Eye (tissue), 1 donor: ENCODE measurements around the gene HMSD.

ENCODE experiments used
- DNase-seq: peaks from one replicate; pipeline ENCODE4 v3.0.0-alpha.2; 2015

HMSD gene

DNA sequence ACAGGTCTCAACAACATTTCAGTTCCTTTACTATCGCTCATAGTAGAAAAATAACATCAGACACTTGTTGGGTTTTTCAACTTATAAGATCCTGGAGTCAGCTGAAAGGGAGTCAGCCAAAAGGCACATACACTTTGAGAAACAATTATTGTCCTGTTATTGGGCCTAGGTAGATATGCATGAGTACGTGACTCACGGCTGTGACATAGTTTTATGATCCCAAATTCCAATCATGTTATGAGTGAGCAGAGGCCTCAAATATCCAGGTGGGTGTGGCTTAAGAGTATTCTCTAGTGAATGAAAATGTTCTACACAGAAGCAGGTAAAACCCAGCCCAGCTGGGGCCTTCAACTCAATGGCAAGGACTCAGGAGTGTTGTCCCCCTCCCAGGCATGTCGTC lies 47.9 kb downstream of the HMSD start:
- no peak for DNase-seq

DNA sequence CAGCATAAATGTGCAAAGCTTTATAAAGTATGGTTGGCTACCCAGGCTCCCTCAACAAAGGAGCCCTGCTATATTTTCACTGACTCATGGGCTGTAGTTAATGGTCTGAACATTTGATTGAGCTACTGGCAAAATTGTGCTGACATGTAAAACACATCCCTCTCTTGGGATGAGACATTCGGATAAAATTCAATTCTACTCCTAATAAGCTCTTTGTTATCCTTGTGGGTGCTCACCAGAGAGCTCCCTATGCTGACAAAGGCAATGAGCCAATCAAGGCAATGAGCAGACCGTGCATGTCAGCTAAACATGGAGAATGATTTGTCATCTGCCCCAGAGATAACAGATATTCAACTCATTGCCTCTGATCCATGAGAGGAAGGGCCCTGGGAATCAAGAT lies 48.5 kb downstream of the HMSD start:
- peak; percentile 23 for DNase-seq

GRCh38 chr18:63999871-64000270 lies 50.8 kb downstream of the HMSD start:
- no peak for DNase-seq

DNA sequence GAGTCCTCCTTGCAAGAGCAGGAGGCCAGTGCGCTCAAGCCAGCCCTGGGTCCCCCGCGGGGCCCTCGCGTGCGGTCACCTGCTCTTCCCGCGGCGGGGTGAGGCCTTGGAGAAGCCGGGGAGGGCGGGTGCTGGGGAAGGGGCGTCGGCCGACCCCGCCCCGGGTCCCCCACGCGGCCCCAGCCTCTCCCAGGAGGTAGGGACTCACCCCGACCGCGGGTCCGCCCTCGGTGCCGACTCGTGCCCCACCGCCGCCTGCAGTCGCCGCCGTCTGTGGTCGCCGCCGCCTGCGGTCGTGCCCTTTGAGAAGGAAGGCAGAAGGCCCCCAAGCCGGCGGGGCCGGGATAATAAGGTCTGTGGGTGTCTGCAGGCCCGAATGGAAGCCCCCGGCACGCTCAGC lies 53.5 kb downstream of the HMSD start:
- no peak for DNase-seq

- no peak for DNase-seq
These were observed 60.2 kb downstream of the HMSD start for GRCh38 chr18:64009305-64009704.
